Common myeloid progenitor, CD34-positive (primary cell): ENCODE data around the gene NIPAL4.
"Not testable (repeated sequence)": the region's sequence is repeated elsewhere in the genome, so short reads cannot be mapped to it uniquely, and the experiment has no call there.

Experiments
- CTCF ChIA-PET: fragments of 350-600 bp; sonication (Branson Sonifier 250); formaldehyde crosslinking; loops from one replicate; lab custom pipeline; 2021; ENCODE audit warnings: antibody characterized with exemption; lab: Charles Lee
- POLR2A ChIA-PET: fragments of 350-600 bp; sonication (Branson Sonifier 250); formaldehyde crosslinking; loops from one replicate; lab custom pipeline; 2021; ENCODE audit warnings: antibody characterized with exemption; lab: Charles Lee
- DNase-seq, 3 donors: peaks; one replicate each; pipeline versions ENCODE4 v3.0.0 to v3.0.0-alpha.2; 2013
- H3K27ac ChIP-seq, 2 experiments: 1 replicate in 1 of 2; 2 replicates in 1 of 2; pipeline ENCODE4 v1.7.0; 2013; ENCODE audit warnings: inconsistent platforms in 2 of 2, low read length in 2 of 2, mild to moderate bottlenecking in 2 of 2, low read depth in 1 of 2, moderate library complexity in 1 of 2; ENCODE audit not compliant: severe bottlenecking in 2 of 2, insufficient read depth in 1 of 2, poor library complexity in 1 of 2
- H3K27me3 ChIP-seq, 5 experiments: replicated peaks in 2 of 5; 1 replicate in 3 of 5; 2 replicates in 2 of 5; pipeline versions ENCODE4 v1.6.1 to v1.7.0; 2013; ENCODE audit warnings: low read length in 4 of 5, mild to moderate bottlenecking in 2 of 5, moderate library complexity in 2 of 5, inconsistent platforms in 1 of 5; ENCODE audit not compliant: insufficient read depth in 5 of 5, control insufficient read depth in 4 of 5
- H3K36me3 ChIP-seq, 4 experiments: 1 replicate in 2 of 4; 2 replicates in 2 of 4; pipeline versions ENCODE4 v1.6.1 to v1.7.0; 2013; ENCODE audit warnings: low read length in 3 of 4, control low read depth in 1 of 4, mild to moderate bottlenecking in 1 of 4; ENCODE audit not compliant: control insufficient read depth in 4 of 4, insufficient read depth in 4 of 4
- H3K4me1 ChIP-seq, 4 experiments: 1 replicate in 3 of 4; 2 replicates in 1 of 4; pipeline versions ENCODE4 v1.6.1 to v1.7.1; 2013; ENCODE audit warnings: low read length in 3 of 4, mild to moderate bottlenecking in 3 of 4, control low read depth in 1 of 4, inconsistent platforms in 1 of 4, moderate library complexity in 1 of 4; ENCODE audit not compliant: control insufficient read depth in 4 of 4, insufficient read depth in 4 of 4; ENCODE audit errors: control extremely low read depth in 1 of 4
- H3K4me3 ChIP-seq, 7 experiments: 1 replicate in 4 of 7; 2 replicates in 3 of 7; pipeline versions ENCODE4 v1.5.1 to v1.7.0; 2013; ENCODE audit warnings: mild to moderate bottlenecking in 7 of 7, low read length in 6 of 7, moderate library complexity in 6 of 7, inconsistent platforms in 2 of 7, low read depth in 2 of 7, control low read depth in 1 of 7; ENCODE audit not compliant: insufficient read depth in 4 of 7, control insufficient read depth in 1 of 7; ENCODE audit errors: extremely low read depth in 1 of 7
- H3K9me3 ChIP-seq, 5 experiments: 1 replicate in 4 of 5; 2 replicates in 1 of 5; pipeline versions ENCODE4 v1.6.1 to v1.7.1; 2013; ENCODE audit warnings: low read length in 4 of 5, mild to moderate bottlenecking in 2 of 5, inconsistent platforms in 1 of 5, low read depth in 1 of 5, moderate library complexity in 1 of 5; ENCODE audit not compliant: control insufficient read depth in 4 of 5, insufficient read depth in 2 of 5; ENCODE audit errors: control extremely low read depth in 1 of 5
- WGBS: methylation state at CpG from one replicate; pipeline ENCODE4 v1.1.5; 2013; ENCODE audit not compliant: insufficient coverage; 5-methylcytosine and 5-hydroxymethylcytosine counted together

The NIPAL4 gene

DNA sequence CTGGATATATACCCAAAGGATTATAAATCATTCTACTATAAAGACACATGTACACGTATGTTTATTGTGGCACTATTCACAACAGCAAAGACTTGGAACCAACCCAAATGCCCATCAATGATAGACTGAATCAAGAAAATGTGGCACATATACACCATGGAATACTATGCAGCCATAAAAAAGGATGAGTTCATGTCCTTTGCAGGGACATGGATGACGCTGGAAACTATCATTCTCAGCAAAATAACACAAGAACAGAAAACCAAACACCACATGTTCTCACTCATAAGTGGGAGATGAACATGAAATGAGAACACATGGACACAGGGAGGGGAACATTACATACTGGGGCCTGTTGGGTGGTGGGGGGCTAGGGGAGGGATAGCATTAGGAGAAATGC lies 22.7 kb downstream of the NIPAL4 start:
- H3K36me3 ChIP-seq, H3K27me3 ChIP-seq, H3K27ac ChIP-seq, DNase-seq, CTCF ChIA-PET, H3K4me1 ChIP-seq, POLR2A ChIA-PET, H3K9me3 ChIP-seq, H3K4me3 ChIP-seq: not testable (repeated sequence)
- WGBS, result no CpG with 5 or more reads among the region's 2 CpGs

DNA sequence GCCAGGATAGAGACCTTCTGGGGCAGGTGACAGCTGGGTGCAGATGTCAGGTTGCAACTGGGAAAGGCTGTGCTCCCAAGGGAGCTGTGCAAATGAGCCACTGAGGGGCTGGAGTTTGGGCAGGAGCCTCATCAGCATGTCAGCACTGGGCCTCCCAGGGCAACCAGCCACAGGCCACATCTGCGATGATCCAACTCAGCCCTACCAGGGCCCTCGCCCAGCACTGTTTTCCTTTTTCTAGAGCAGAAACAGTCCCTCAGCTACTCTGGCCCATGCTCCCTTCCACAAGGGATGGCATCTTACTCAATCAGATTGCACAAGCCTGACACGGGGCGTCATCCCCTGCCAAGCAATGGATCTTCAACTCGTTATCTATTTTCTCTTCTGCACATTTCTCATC lies 24.8 kb downstream of the NIPAL4 start:
- no peak for DNase-seq
- POLR2A ChIA-PET, result no interaction called here
- Histone ChIP-seq H3K27me3 (no peaks in the 10 kb centered on the region), H3K36me3 (no peaks in the 10 kb centered on the region), H3K9me3 (no peaks in the 10 kb centered on the region), H3K4me3 (no peak overlapping the region), H3K27ac (no peak overlapping the region), H3K4me1 (no peaks in the 10 kb centered on the region)
- CTCF ChIA-PET, result interaction anchor here (1.3 to 2.2 kb wide), 4 partner anchors 8 to 234 kb away, joined by 3 to 8 read pairs (median 6); no protein-coding TSS in a partner anchor
- 92% methylated on average over 5 of the region's 5 CpGs for WGBS

DNA sequence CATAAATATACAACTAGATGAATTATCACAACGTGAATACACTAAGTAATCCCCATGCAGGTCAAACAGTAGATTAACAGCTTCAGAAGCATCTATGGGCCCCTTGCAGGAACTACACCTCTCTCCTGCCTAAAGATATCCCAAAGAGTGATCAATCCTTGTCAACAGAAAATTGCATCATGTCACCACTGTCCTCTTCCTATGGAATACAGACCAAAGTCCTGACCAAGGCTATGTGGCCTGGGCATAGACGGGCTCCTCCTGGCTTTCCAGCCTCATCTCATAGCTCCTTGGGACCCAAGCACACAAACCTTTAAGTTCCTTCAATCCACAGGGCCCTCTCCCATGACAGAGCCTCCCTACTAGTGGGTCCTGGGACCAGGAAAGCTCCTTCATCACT lies 25.3 kb downstream of the NIPAL4 start:
- Histone ChIP-seq H3K4me3 (no peak overlapping the region), H3K27me3 (no peaks in the 10 kb centered on the region), H3K9me3 (no peaks in the 10 kb centered on the region), H3K4me1 (no peaks in the 10 kb centered on the region), H3K27ac (no peak overlapping the region), H3K36me3 (no peaks in the 10 kb centered on the region)
- CTCF ChIA-PET, result interaction anchor here (1.3 to 2.2 kb wide), 4 partner anchors 8 to 233 kb away, joined by 3 to 8 read pairs (median 6); no protein-coding TSS in a partner anchor
- WGBS, result 81% methylated on average over 2 of the region's 2 CpGs
- DNase-seq, result no peak
- POLR2A ChIA-PET, result interaction anchor here (0.6 kb wide), 1 partner anchor 202 kb away, joined by 3 read pairs; no protein-coding TSS in a partner anchor

DNA sequence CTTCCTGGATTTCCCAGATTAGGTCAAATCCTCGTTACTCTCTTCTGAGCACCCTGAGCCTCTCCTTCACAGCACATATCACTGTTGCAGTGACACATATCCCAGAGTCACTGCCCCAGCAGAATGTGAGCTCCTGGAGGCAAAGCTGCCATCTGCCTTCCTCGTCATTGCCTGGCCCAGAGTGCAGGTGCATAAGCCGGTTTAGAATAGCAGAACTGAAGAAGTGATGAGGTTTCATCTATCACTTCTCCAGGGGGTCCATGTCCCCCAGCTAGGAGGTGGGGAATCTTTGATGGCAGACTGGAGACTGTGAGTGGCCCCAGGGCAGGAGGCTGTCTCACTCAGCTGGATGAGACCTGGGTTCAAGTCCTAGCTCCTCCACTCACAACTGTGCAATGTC lies 25.8 kb downstream of the NIPAL4 start:
- Histone ChIP-seq H3K27ac (no peak overlapping the region), H3K27me3 (no peaks in the 10 kb centered on the region), H3K9me3 (no peaks in the 10 kb centered on the region), H3K4me3 (no peak overlapping the region), H3K4me1 (no peaks in the 10 kb centered on the region), H3K36me3 (no peaks in the 10 kb centered on the region)
- CTCF ChIA-PET, result interaction anchor here (1.3 to 2.2 kb wide), 3 partner anchors 9 to 233 kb away, joined by 5 to 8 read pairs (median 7); no protein-coding TSS in a partner anchor
- DNase-seq, result no peak
- POLR2A ChIA-PET, result interaction anchor here (0.6 kb wide), 1 partner anchor 202 kb away, joined by 3 read pairs; no protein-coding TSS in a partner anchor
- WGBS, result 90% methylated on average over 2 of the region's 3 CpGs

DNA sequence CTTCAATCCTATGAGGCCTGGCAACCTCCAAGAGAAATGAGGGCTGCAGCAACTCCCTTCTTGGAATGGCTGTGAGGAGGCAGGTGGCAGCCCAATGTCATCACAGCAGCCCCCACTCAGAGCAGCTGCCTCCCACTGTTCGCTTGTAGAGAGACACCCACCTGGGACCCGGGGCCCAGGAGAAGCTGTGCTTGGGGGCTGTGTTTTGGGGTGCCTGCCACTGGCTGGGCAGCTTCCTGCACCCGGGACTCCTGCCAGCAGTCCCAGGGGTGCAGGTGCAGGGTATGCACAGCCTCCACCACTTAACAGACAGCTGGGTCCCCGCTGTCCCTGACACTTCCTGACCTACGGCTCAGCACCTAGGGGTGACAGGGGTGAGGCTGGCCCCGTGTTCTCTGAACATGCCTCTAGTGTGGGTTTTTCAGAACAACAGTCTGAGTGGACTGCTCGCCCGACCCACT lies 26.2 kb downstream of the NIPAL4 start:
- Histone ChIP-seq H3K4me1 (no peaks in the 10 kb centered on the region), H3K27ac (no peak overlapping the region), H3K9me3 (no peaks in the 10 kb centered on the region), H3K4me3 (no peak overlapping the region), H3K27me3 (no peaks in the 10 kb centered on the region), H3K36me3 (no peaks in the 10 kb centered on the region)
- WGBS, result 83% methylated on average over 8 of the region's 8 CpGs
- CTCF ChIA-PET, result interaction anchor here (1.6 to 2.2 kb wide), 2 partner anchors 10 to 232 kb away, joined by 5 to 8 read pairs; no protein-coding TSS in a partner anchor
- POLR2A ChIA-PET, result no interaction called here
- no peak for DNase-seq

DNA sequence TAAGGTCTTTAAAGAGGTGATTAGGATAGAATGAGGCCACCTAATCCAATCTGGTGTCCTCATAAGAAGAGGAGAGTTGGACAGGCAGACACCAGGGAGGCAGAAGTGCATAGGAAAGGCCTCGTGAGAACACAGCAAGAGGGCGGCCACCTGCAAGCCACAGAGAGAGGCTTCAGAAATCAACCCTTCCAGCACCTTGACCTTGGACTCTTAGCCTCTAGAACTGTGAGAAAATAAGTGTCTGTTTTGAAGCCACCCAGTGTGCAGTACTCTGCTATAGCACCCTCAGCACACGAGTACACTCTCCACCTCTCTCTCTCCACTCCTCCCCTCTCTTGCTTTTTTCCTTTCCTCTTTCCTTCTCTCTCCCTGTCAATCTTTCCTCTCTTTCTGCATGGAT lies 26.8 kb downstream of the NIPAL4 start:
- Histone ChIP-seq H3K36me3 (no peaks in the 10 kb centered on the region), H3K27ac (no peak overlapping the region), H3K9me3 (no peaks in the 10 kb centered on the region), H3K27me3 (no peaks in the 10 kb centered on the region), H3K4me1 (no peaks in the 10 kb centered on the region), H3K4me3 (no peak overlapping the region)
- POLR2A ChIA-PET, result no interaction called here
- CTCF ChIA-PET, result no interaction called here
- DNase-seq, result no peak
- WGBS, result 100% methylated on average over 3 of the region's 3 CpGs

DNA sequence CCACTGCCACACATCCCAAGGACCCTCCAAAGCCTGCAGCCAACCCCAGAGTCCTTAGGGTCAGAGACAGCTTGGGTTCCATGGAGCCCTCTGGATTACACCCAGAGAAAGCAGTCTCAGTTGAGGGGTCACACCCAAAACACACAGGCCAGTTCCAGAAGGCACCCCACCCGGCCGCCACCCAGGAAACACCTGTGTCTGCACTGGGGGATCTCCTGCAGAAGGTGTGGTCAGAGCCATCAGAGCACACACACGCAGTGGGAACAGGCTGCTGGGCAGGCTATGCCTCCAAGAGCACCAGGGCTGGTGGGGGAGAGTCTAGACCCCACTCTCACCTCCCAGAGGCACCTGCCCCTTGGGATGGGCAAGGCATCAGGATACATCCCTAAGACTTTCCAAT lies 27.3 kb downstream of the NIPAL4 start:
- no peak overlapping the region for H3K27ac ChIP-seq
- no peaks in the 10 kb centered on the region for H3K36me3 ChIP-seq
- 87% methylated on average over 3 of the region's 3 CpGs for WGBS
- DNase-seq, result peak in 1 of 3 donors; percentile 15
- H3K4me3 ChIP-seq, result no peak overlapping the region
- POLR2A ChIA-PET, result no interaction called here
- H3K27me3 ChIP-seq, result no peaks in the 10 kb centered on the region
- no peaks in the 10 kb centered on the region for H3K9me3 ChIP-seq
- CTCF ChIA-PET, result no interaction called here
- no peaks in the 10 kb centered on the region for H3K4me1 ChIP-seq
